Kidney (tissue), 14 donors: ENCODE measurements around the gene EHD4. TPM values are rescaled to one million over a fixed set of nuclear protein-coding genes. Genes with fewer than 3 reads are reported as not detected.

Experiments used
- DNase-seq, 5 donors: peaks; one replicate each; pipeline ENCODE4 v3.0.0-alpha.2; 2013 to 2020
- FAIRE-seq: peaks from 2 replicates; lab custom pipeline; 2012; peaks lifted over from hg19 to GRCh38; lab: Jason Lieb, UNC
- H3K27ac ChIP-seq, 2 donors: one replicate each; pipeline ENCODE4 v1.7.0; 2013; ENCODE audit warnings: low read depth in 2 of 2, low read length in 2 of 2, inconsistent platforms in 1 of 2
- H3K27me3 ChIP-seq: one replicate; pipeline ENCODE4 v1.7.1; 2013; ENCODE audit warnings: low read length, inconsistent platforms; ENCODE audit not compliant: control insufficient read depth, insufficient read depth
- H3K36me3 ChIP-seq, 3 donors: one replicate each; pipeline versions ENCODE4 v1.7.0 to v1.7.1; 2013; ENCODE audit warnings: low read length in 3 of 3, control low read depth in 1 of 3, inconsistent platforms in 1 of 3; ENCODE audit not compliant: insufficient read depth in 3 of 3, control insufficient read depth in 2 of 3
- H3K4me1 ChIP-seq, 3 donors: one replicate each; pipeline versions ENCODE4 v1.7.0 to v1.7.1; 2013; ENCODE audit warnings: low read length in 3 of 3, inconsistent platforms in 1 of 3, low read depth in 1 of 3; ENCODE audit not compliant: control insufficient read depth in 2 of 3, insufficient read depth in 2 of 3
- H3K4me3 ChIP-seq, 3 donors: one replicate each; pipeline versions ENCODE4 v1.7.0 to v1.8.1; 2013; ENCODE audit warnings: low read length in 3 of 3, control low read depth in 1 of 3, inconsistent platforms in 1 of 3
- H3K9ac ChIP-seq, 3 donors: one replicate each; pipeline versions ENCODE4 v1.7.0 to v1.7.1; 2013; ENCODE audit warnings: low read length in 3 of 3, control low read depth in 1 of 3, inconsistent platforms in 1 of 3
- H3K9me3 ChIP-seq, 3 donors: one replicate each; pipeline versions ENCODE4 v1.7.0 to v1.7.1; 2013; ENCODE audit warnings: low read length in 3 of 3, control low read depth in 1 of 3, inconsistent platforms in 1 of 3; ENCODE audit not compliant: control insufficient read depth in 2 of 3, insufficient read depth in 1 of 3
- CTCF ChIP-seq: IDR thresholded peaks from 3 replicates; pipeline ENCODE4 v1.5.1; 2012; ENCODE audit warnings: mild to moderate bottlenecking, moderate library complexity, borderline replicate concordance; ENCODE audit not compliant: insufficient read depth; ENCODE audit errors: extremely low read depth
- intact Hi-C: fragments of 100-400 bp; cut with DNase I; formaldehyde crosslinking; loops from one replicate; pipeline ENCODE4 v1.11.1; 2022
- polyA plus RNA-seq: library from polyadenylated mRNA; stranded (reverse); fragments of 350-450 nt; fragmentation: Illumina TruSeq; extraction: RNeasy Lipid Tissue Mini Kit (QIAGEN cat#74804); gene quantifications from one replicate; pipeline ENCODE4 v1.2.3, GENCODE V29; 2014; ENCODE audit warnings: low read depth, low replicate concordance; ENCODE audit not compliant: insufficient read depth
- total RNA-seq: library from RNA; stranded (reverse); fragmentation: NEBNext Ultra II Directional; extraction: Animal tissue kit (Norgen Biotek cat#: 25700); gene quantifications from one replicate; pipeline ENCODE4 v1.2.1, GENCODE V29; 2021
- donor health status: control.
- donor health status: control.
- donor health status: control.
- donor health status: control.
- donor health status: control.
- donor health status: DM: yes; HTN: yes; CAD: no.
- donor health status: Normal renal cell carcinoma (clear cell type).

The EHD4 gene
- total and polyA plus RNA-seq, 2 donors from 2014 or later: 15.7 to 38.5 TPM

DNA sequence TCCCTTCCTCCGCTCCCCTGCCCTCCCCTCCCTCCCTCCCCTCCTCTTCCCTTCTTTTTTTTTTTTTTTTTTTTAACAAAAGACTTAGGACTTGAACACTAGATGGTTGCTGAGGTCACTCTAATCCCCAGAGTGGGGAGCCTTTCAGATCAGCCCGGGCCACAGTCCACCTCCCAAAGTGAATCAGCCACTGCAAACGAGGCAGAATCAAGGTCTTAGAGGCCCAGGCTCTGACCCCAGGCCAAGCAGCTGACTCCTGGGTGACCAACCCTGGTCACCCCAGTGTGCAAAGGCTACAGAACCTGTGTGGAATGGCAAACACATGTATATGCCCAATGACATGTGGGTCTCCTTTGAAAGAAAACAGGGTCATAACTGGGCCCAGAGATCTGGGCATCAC, 18.3 kb upstream of the EHD4 start:
- FAIRE-seq: no peak
- Histone ChIP-seq H3K36me3 (no peaks in the 10 kb centered on the region), H3K27ac (no peak overlapping the region), H3K4me3 (no peak overlapping the region), H3K4me1 (no peaks in the 10 kb centered on the region), H3K9ac (no peak overlapping the region), H3K9me3 (no peaks in the 10 kb centered on the region), H3K27me3 (no peaks in the 10 kb centered on the region)
- intact Hi-C loops: no loop called here
- TF ChIP-seq CTCF: no peak
- no peak for DNase-seq

- Histone ChIP-seq H3K9me3 (no peaks in the 10 kb centered on the region), H3K27me3 (no peaks in the 10 kb centered on the region), H3K4me1 (no peaks in the 10 kb centered on the region), H3K4me3 (no peak overlapping the region), H3K9ac (no peak overlapping the region), H3K27ac (no peak overlapping the region), H3K36me3 (no peaks in the 10 kb centered on the region)
- no peak for DNase-seq
- no peak for FAIRE-seq
- intact Hi-C loops: no loop called here
- no peak for TF ChIP-seq CTCF
Measured at GRCh38 chr15:41990243-41990605, 17.9 kb upstream of the EHD4 start.

GRCh38 chr15:41989573-41990242, 17.4 kb upstream of the EHD4 start:
- no peaks in the 10 kb centered on the region for H3K36me3 ChIP-seq
- H3K4me1 ChIP-seq: no peaks in the 10 kb centered on the region
- peak; percentile 96 for TF ChIP-seq CTCF
- no peaks in the 10 kb centered on the region for H3K9me3 ChIP-seq
- H3K9ac ChIP-seq: no peak overlapping the region
- no peaks in the 10 kb centered on the region for H3K27me3 ChIP-seq
- no peak overlapping the region for H3K27ac ChIP-seq
- H3K4me3 ChIP-seq: no peak overlapping the region
- intact Hi-C loops: no loop called here
- DNase-seq (peak; percentile 79 to 92 (median 90)), FAIRE-seq (no peak)
